ENCODE data around the gene KIF16B.
A peak's percentile ranks its signal among the peaks of the same experiment; 100 is the strongest.

The KIF16B gene

DNA sequence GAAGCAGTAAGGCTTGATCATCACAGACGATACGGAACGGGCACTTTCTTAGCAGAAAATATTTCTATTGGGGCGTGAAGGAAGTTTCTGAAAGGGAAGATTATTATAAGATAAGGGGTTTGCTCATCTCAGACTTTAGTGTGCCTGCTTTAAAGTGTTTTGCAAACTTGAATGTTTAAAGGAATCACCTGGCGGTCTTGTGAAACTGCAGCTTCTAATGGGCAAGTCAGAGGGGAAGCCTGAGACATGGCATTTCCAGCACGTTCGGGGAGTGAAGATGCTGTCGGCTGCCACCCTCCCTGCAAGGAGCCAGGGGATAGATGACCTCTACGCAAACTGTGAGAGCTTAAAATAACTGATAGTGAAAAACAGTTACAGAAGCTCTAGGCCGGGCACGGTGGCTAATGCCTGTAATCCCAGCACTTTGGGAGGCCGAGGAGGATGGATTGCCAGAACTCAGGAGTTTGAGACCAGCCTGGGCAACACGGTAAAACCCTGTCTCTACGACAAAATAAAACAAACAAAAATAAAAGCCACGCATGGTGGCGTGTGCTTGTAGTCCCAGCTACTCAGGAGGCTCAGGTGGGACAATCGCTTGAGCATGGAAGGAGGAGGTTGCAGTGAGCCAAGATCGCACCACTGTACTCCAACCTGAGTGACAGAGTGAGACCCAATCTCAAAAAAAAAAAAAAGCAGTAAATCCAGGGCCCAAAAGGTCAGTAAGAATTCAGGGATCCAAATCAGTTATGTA lies 2.3 kb upstream of the KIF16B start:
- Histone ChIP-seq H3K4me3 (ENCODE audit: low read length) (peak overlapping the region; percentile 82), H2AFZ (ENCODE audit: low read depth, low read length) (peak overlapping the region; percentile 97), H4K20me1 (ENCODE audit: insufficient read depth, low read length) (no peaks in the 10 kb centered on the region), H3K27ac (ENCODE audit: low read length) (peak overlapping the region; percentile 34; the same call in 1 of the 2 replicates), H3K4me2 (ENCODE audit: low read length) (peak overlapping the region; percentile 90), H3K27me3 (ENCODE audit: low read depth, low read length) (no peaks in the 10 kb centered on the region), H3K79me2 (ENCODE audit: low read length) (peaks cover 15% of the 10 kb centered on the region), H3K9me3 (ENCODE audit: insufficient read depth, low read length) (no peaks in the 10 kb centered on the region), H3K36me3 (replicated peaks; ENCODE audit: low read depth, low read length) (no peaks in the 10 kb centered on the region), H3K4me1 (ENCODE audit: low read length) (peaks cover 21% of the 10 kb centered on the region), H3K9ac (ENCODE audit: low read length) (peak overlapping the region; percentile 78)
- TF ChIP-seq, protein P1, sequence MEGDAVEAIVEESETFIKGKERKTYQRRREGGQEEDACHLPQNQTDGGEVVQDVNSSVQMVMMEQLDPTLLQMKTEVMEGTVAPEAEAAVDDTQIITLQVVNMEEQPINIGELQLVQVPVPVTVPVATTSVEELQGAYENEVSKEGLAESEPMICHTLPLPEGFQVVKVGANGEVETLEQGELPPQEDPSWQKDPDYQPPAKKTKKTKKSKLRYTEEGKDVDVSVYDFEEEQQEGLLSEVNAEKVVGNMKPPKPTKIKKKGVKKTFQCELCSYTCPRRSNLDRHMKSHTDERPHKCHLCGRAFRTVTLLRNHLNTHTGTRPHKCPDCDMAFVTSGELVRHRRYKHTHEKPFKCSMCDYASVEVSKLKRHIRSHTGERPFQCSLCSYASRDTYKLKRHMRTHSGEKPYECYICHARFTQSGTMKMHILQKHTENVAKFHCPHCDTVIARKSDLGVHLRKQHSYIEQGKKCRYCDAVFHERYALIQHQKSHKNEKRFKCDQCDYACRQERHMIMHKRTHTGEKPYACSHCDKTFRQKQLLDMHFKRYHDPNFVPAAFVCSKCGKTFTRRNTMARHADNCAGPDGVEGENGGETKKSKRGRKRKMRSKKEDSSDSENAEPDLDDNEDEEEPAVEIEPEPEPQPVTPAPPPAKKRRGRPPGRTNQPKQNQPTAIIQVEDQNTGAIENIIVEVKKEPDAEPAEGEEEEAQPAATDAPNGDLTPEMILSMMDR (IDR thresholded peaks at IDR 0.05; ENCODE audit: low read depth, low read length) = no peak
- TF ChIP-seq EZH2phosphoT487 (IDR thresholded peaks at IDR 0.05; ENCODE audit: low read depth) = no peak

DNA sequence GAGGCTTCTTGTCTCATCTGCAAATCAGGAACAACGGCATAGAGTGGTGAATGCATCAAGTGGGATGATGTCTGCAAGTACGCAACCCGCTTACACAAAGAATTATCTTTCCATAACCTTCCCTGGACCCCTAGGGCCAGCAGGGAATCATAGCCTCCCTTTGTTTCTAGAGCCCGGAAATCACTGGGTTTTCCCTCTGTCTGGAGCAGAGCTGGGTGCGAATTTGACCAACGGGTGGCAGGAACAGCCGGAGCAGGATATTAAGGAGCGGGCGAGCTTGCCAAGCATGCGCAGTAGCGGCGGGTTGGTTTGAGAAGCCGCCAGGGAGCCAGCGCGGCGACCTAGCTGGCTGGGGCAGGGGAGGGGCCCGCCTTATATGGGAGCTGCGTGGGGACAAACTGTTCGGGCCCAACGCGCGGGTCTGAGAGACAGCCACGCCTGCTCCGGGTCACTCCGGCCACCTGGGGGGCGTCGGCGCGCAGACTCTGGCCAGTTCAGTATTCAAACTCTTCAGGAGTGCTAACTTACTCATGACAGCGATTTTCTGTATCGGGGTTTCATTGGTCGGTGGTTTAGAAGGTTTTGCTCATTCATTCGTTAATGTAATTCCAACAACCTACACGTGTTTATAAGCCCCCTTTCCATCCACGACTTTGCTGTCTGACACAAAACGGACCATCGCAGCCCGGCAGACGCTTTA lies 1.6 kb upstream of the KIF16B start:
- no peaks in the 10 kb centered on the region for H4K20me1 ChIP-seq (ENCODE audit: insufficient read depth, low read length)
- H3K79me2 ChIP-seq (ENCODE audit: low read length) = peaks cover 20% of the 10 kb centered on the region
- peak overlapping the region; percentile 90 for H3K4me2 ChIP-seq (ENCODE audit: low read length)
- peaks cover 28% of the 10 kb centered on the region for H3K4me1 ChIP-seq (ENCODE audit: low read length)
- TF ChIP-seq, protein P1 (IDR thresholded peaks at IDR 0.05; ENCODE audit: low read depth, low read length) = no peak
- no peak for TF ChIP-seq EZH2phosphoT487 (IDR thresholded peaks at IDR 0.05; ENCODE audit: low read depth)
- H3K9ac ChIP-seq (ENCODE audit: low read length) = peak overlapping the region; percentile 83
- H3K36me3 ChIP-seq (replicated peaks; ENCODE audit: low read depth, low read length) = no peaks in the 10 kb centered on the region
- H3K27ac ChIP-seq (ENCODE audit: low read length) = peak overlapping the region; percentile 69
- peak overlapping the region; percentile 82 for H3K4me3 ChIP-seq (ENCODE audit: low read length)
- no peaks in the 10 kb centered on the region for H3K27me3 ChIP-seq (ENCODE audit: low read depth, low read length)
- peak overlapping the region; percentile 97 for H2AFZ ChIP-seq (ENCODE audit: low read depth, low read length)
- no peaks in the 10 kb centered on the region for H3K9me3 ChIP-seq (ENCODE audit: insufficient read depth, low read length)

- TF ChIP-seq EZH2phosphoT487 (IDR thresholded peaks at IDR 0.05; ENCODE audit: low read depth) = no peak
- TF ChIP-seq, protein P1 (IDR thresholded peaks at IDR 0.05; ENCODE audit: low read depth, low read length) = no peak
- Histone ChIP-seq H3K36me3 (replicated peaks; ENCODE audit: low read depth, low read length) (no peaks in the 10 kb centered on the region), H3K79me2 (ENCODE audit: low read length) (peaks cover 32% of the 10 kb centered on the region), H3K4me1 (ENCODE audit: low read length) (peaks cover 40% of the 10 kb centered on the region), H3K9me3 (ENCODE audit: insufficient read depth, low read length) (no peaks in the 10 kb centered on the region), H3K27ac (ENCODE audit: low read length) (no peak overlapping the region), H2AFZ (ENCODE audit: low read depth, low read length) (no peak overlapping the region), H3K9ac (ENCODE audit: low read length) (no peak overlapping the region), H3K4me2 (ENCODE audit: low read length) (no peak overlapping the region), H3K4me3 (ENCODE audit: low read length) (no peak overlapping the region), H3K27me3 (ENCODE audit: low read depth, low read length) (no peaks in the 10 kb centered on the region), H4K20me1 (ENCODE audit: insufficient read depth, low read length) (no peaks in the 10 kb centered on the region)
These were observed 1.9 kb downstream of the KIF16B start for GRCh38 chr20:16571333-16571732.
